ENCODE results near the gene COL5A1.

Gene COL5A1

GRCh38 chr9:134812343-134812673 lies 170.7 kb downstream of the COL5A1 start:
- no peak overlapping the region for H3K9ac ChIP-seq (ENCODE audit: low read depth in 1 of 2, low read length in 2 of 2)
- peaks cover 0 to 5% of the 10 kb centered on the region in 2 donors for H3K4me1 ChIP-seq (ENCODE audit: control insufficient read depth in 2 of 2, insufficient read depth in 2 of 2, low read length in 2 of 2)
- peaks cover 0 to 2% of the 10 kb centered on the region in 2 donors for H3K36me3 ChIP-seq (ENCODE audit: control insufficient read depth in 2 of 2, insufficient read depth in 2 of 2, low read length in 2 of 2)
- H3K4me3 ChIP-seq (ENCODE audit: low read length in 2 of 2): no peak overlapping the region
- H3K27me3 ChIP-seq (ENCODE audit: control insufficient read depth in 2 of 2, insufficient read depth in 2 of 2, low read length in 2 of 2): no peaks in the 10 kb centered on the region
- H3K27ac ChIP-seq (ENCODE audit: low read depth in 2 of 2, low read length in 2 of 2): no peak overlapping the region
- no peaks in the 10 kb centered on the region for H3K9me3 ChIP-seq (ENCODE audit: control insufficient read depth in 2 of 2, low read length in 2 of 2)

DNA sequence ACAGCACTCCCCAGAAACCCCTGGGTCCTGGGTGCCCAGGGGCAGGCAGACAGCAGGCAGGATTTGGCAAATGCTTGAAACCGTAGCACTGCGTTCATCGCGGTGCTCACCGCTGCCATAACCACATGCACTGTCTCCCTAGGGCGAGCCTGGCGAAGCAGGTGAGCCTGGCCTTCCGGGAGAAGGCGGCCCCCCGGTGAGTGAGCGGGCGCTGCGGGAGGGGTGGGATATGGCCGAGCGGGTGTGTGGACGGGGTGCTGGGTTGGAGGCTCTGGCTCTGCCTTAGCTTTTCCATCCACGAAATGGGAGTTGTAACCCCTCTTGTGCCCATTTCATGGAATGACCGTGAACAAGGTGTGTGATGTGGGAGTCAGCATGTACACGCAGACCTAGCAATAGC lies 172.2 kb downstream of the COL5A1 start:
- Histone ChIP-seq H3K36me3 (ENCODE audit: control insufficient read depth in 2 of 2, insufficient read depth in 2 of 2, low read length in 2 of 2) (peaks cover 0 to 2% of the 10 kb centered on the region in 2 donors), H3K27me3 (ENCODE audit: control insufficient read depth in 2 of 2, insufficient read depth in 2 of 2, low read length in 2 of 2) (no peaks in the 10 kb centered on the region), H3K9me3 (ENCODE audit: control insufficient read depth in 2 of 2, low read length in 2 of 2) (no peaks in the 10 kb centered on the region), H3K4me3 (ENCODE audit: low read length in 2 of 2) (no peak overlapping the region), H3K4me1 (ENCODE audit: control insufficient read depth in 2 of 2, insufficient read depth in 2 of 2, low read length in 2 of 2) (peaks cover 0 to 5% of the 10 kb centered on the region in 2 donors), H3K9ac (ENCODE audit: low read depth in 1 of 2, low read length in 2 of 2) (no peak overlapping the region), H3K27ac (ENCODE audit: low read depth in 2 of 2, low read length in 2 of 2) (no peak overlapping the region)

- H3K27me3 ChIP-seq (ENCODE audit: control insufficient read depth in 2 of 2, insufficient read depth in 2 of 2, low read length in 2 of 2): no peaks in the 10 kb centered on the region
- H3K4me3 ChIP-seq (ENCODE audit: low read length in 2 of 2): no peak overlapping the region
- peaks cover 0 to 5% of the 10 kb centered on the region in 2 donors for H3K4me1 ChIP-seq (ENCODE audit: control insufficient read depth in 2 of 2, insufficient read depth in 2 of 2, low read length in 2 of 2)
- no peaks in the 10 kb centered on the region for H3K9me3 ChIP-seq (ENCODE audit: control insufficient read depth in 2 of 2, low read length in 2 of 2)
- no peak overlapping the region for H3K9ac ChIP-seq (ENCODE audit: low read depth in 1 of 2, low read length in 2 of 2)
- no peak overlapping the region for H3K27ac ChIP-seq (ENCODE audit: low read depth in 2 of 2, low read length in 2 of 2)
- H3K36me3 ChIP-seq (ENCODE audit: control insufficient read depth in 2 of 2, insufficient read depth in 2 of 2, low read length in 2 of 2): peaks cover under 1 to 2% of the 10 kb centered on the region in 2 donors
Measured at GRCh38 chr9:134814598-134815215, 173.1 kb downstream of the COL5A1 start.

DNA sequence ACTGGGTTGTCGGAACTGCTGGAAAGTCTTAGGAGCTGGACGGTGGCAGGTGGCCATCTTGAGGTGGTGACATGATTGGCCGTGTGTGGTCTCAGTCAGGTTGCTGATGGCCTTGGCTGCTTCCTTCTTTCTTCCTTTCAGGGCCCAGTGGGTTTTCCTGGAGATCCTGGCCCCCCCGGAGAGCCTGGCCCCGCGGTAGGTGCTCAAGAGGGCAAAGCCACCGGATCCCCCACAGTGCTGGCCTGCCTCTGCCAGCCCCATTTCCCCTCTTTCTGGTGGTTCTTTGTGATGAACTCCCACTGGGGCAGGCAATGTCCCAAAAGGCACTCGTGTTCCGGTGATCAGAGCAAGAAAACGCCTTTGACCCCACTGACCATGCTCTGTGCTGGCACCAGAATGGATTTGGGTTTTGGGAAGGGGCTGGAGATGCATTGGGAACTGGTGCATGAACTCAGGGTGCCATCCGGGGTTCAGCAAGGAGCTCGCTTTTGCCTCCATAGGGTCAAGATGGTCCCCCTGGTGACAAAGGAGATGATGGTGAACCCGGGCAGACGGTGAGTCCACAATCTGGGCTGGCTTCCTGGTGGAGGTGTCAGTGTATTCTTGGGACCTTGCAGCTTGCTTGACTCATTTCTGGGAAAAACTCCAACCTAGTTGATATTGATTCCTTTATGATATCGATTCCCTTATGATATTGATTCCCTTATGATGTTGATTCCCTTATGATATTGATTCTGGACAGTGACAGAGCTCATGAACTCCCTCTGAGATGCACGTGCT lies 174.0 kb downstream of the COL5A1 start:
- Histone ChIP-seq H3K4me1 (ENCODE audit: control insufficient read depth in 2 of 2, insufficient read depth in 2 of 2, low read length in 2 of 2) (peaks cover 0 to 5% of the 10 kb centered on the region in 2 donors), H3K27ac (ENCODE audit: low read depth in 2 of 2, low read length in 2 of 2) (no peak overlapping the region), H3K4me3 (ENCODE audit: low read length in 2 of 2) (no peak overlapping the region), H3K9me3 (ENCODE audit: control insufficient read depth in 2 of 2, low read length in 2 of 2) (no peaks in the 10 kb centered on the region), H3K36me3 (ENCODE audit: control insufficient read depth in 2 of 2, insufficient read depth in 2 of 2, low read length in 2 of 2) (peaks cover 4 to 6% of the 10 kb centered on the region in 2 donors), H3K27me3 (ENCODE audit: control insufficient read depth in 2 of 2, insufficient read depth in 2 of 2, low read length in 2 of 2) (no peaks in the 10 kb centered on the region), H3K9ac (ENCODE audit: low read depth in 1 of 2, low read length in 2 of 2) (no peak overlapping the region)

GRCh38 chr9:134816264-134816663 lies 174.7 kb downstream of the COL5A1 start:
- H3K36me3 ChIP-seq (ENCODE audit: control insufficient read depth in 2 of 2, insufficient read depth in 2 of 2, low read length in 2 of 2): peaks cover 4 to 6% of the 10 kb centered on the region in 2 donors

GRCh38 chr9:134818000-134818568 lies 176.5 kb downstream of the COL5A1 start:
- Histone ChIP-seq H3K27ac (ENCODE audit: low read depth in 2 of 2, low read length in 2 of 2) (no peak overlapping the region), H3K27me3 (ENCODE audit: control insufficient read depth in 2 of 2, insufficient read depth in 2 of 2, low read length in 2 of 2) (no peaks in the 10 kb centered on the region), H3K36me3 (ENCODE audit: control insufficient read depth in 2 of 2, insufficient read depth in 2 of 2, low read length in 2 of 2) (peaks cover 4 to 6% of the 10 kb centered on the region in 2 donors), H3K9ac (ENCODE audit: low read depth in 1 of 2, low read length in 2 of 2) (no peak overlapping the region), H3K9me3 (ENCODE audit: control insufficient read depth in 2 of 2, low read length in 2 of 2) (no peaks in the 10 kb centered on the region), H3K4me1 (ENCODE audit: control insufficient read depth in 2 of 2, insufficient read depth in 2 of 2, low read length in 2 of 2) (no peaks in the 10 kb centered on the region), H3K4me3 (ENCODE audit: low read length in 2 of 2) (no peak overlapping the region)

More at GRCh38 chr9:134816264-134816663, 174.7 kb downstream of the COL5A1 start:
- H3K27ac ChIP-seq (ENCODE audit: low read depth in 2 of 2, low read length in 2 of 2): no peak overlapping the region
- H3K9me3 ChIP-seq (ENCODE audit: control insufficient read depth in 2 of 2, low read length in 2 of 2): no peaks in the 10 kb centered on the region
- no peak overlapping the region for H3K9ac ChIP-seq (ENCODE audit: low read depth in 1 of 2, low read length in 2 of 2)
- no peaks in the 10 kb centered on the region for H3K27me3 ChIP-seq (ENCODE audit: control insufficient read depth in 2 of 2, insufficient read depth in 2 of 2, low read length in 2 of 2)
- H3K4me3 ChIP-seq (ENCODE audit: low read length in 2 of 2): no peak overlapping the region
- peaks cover 0 to 5% of the 10 kb centered on the region in 2 donors for H3K4me1 ChIP-seq (ENCODE audit: control insufficient read depth in 2 of 2, insufficient read depth in 2 of 2, low read length in 2 of 2)

GRCh38 chr9:134818591-134818990 lies 177.0 kb downstream of the COL5A1 start:
- Histone ChIP-seq H3K4me1 (ENCODE audit: control insufficient read depth in 2 of 2, insufficient read depth in 2 of 2, low read length in 2 of 2) (no peaks in the 10 kb centered on the region), H3K36me3 (ENCODE audit: control insufficient read depth in 2 of 2, insufficient read depth in 2 of 2, low read length in 2 of 2) (peaks cover 4 to 9% of the 10 kb centered on the region in 2 donors), H3K9me3 (ENCODE audit: control insufficient read depth in 2 of 2, low read length in 2 of 2) (no peaks in the 10 kb centered on the region), H3K4me3 (ENCODE audit: low read length in 2 of 2) (no peak overlapping the region), H3K9ac (ENCODE audit: low read depth in 1 of 2, low read length in 2 of 2) (no peak overlapping the region), H3K27ac (ENCODE audit: low read depth in 2 of 2, low read length in 2 of 2) (no peak overlapping the region), H3K27me3 (ENCODE audit: control insufficient read depth in 2 of 2, insufficient read depth in 2 of 2, low read length in 2 of 2) (no peaks in the 10 kb centered on the region)

DNA sequence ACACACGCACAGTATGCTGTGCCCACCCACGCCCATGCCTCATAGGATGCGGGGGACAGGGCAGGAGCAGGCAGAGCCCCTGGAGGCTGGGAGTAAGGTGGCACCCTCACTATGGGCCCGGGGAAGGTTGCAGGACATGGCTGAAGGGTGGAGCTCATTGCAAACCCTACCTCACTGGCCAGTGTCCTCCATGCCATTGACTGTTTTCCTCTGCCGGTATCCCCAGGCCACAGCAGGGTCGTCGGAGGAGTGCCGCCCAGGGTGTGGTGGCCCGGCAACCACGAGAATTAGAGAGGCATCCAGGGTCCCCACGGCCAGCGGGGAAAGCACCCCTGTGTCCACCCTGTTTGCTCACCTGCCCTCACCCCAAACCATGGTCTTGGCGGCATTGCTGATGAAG lies 179.3 kb downstream of the COL5A1 start:
- Histone ChIP-seq H3K4me3 (ENCODE audit: low read length in 2 of 2) (no peak overlapping the region), H3K4me1 (ENCODE audit: control insufficient read depth in 2 of 2, insufficient read depth in 2 of 2, low read length in 2 of 2) (no peaks in the 10 kb centered on the region), H3K27me3 (ENCODE audit: control insufficient read depth in 2 of 2, insufficient read depth in 2 of 2, low read length in 2 of 2) (no peaks in the 10 kb centered on the region), H3K27ac (ENCODE audit: low read depth in 2 of 2, low read length in 2 of 2) (no peak overlapping the region), H3K9ac (ENCODE audit: low read depth in 1 of 2, low read length in 2 of 2) (no peak overlapping the region), H3K36me3 (ENCODE audit: control insufficient read depth in 2 of 2, insufficient read depth in 2 of 2, low read length in 2 of 2) (peaks cover 4 to 9% of the 10 kb centered on the region in 2 donors), H3K9me3 (ENCODE audit: control insufficient read depth in 2 of 2, low read length in 2 of 2) (no peaks in the 10 kb centered on the region)

DNA sequence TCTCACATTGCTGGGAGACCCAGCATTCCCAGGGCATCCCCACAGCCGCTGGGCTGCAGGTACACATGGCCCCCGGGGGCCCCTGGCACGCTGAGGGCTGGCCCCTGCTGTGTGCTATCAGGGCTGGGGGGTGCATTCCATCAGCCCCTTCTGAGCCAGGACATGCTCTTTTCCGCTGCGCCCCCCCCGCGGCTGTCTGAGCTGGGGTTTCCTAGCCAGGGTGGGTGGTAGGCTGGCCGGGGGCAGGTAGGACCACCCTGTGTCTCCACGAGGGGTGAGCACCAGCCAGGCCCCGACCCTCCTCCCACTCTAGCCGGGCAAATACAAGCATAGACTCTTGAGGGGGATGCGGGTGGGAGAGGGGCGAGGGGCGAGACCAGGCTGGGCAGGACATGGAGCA lies 180.9 kb downstream of the COL5A1 start:
- Histone ChIP-seq H3K27me3 (ENCODE audit: control insufficient read depth in 2 of 2, insufficient read depth in 2 of 2, low read length in 2 of 2) (no peaks in the 10 kb centered on the region), H3K9ac (ENCODE audit: low read depth in 1 of 2, low read length in 2 of 2) (no peak overlapping the region), H3K36me3 (ENCODE audit: control insufficient read depth in 2 of 2, insufficient read depth in 2 of 2, low read length in 2 of 2) (peaks cover 4 to 7% of the 10 kb centered on the region in 2 donors), H3K4me3 (ENCODE audit: low read length in 2 of 2) (no peak overlapping the region), H3K4me1 (ENCODE audit: control insufficient read depth in 2 of 2, insufficient read depth in 2 of 2, low read length in 2 of 2) (no peaks in the 10 kb centered on the region), H3K27ac (ENCODE audit: low read depth in 2 of 2, low read length in 2 of 2) (no peak overlapping the region), H3K9me3 (ENCODE audit: control insufficient read depth in 2 of 2, low read length in 2 of 2) (no peaks in the 10 kb centered on the region)

- H3K4me1 ChIP-seq (ENCODE audit: control insufficient read depth in 2 of 2, insufficient read depth in 2 of 2, low read length in 2 of 2): no peaks in the 10 kb centered on the region
- peaks cover 4 to 8% of the 10 kb centered on the region in 2 donors for H3K36me3 ChIP-seq (ENCODE audit: control insufficient read depth in 2 of 2, insufficient read depth in 2 of 2, low read length in 2 of 2)
- H3K9me3 ChIP-seq (ENCODE audit: control insufficient read depth in 2 of 2, low read length in 2 of 2): no peaks in the 10 kb centered on the region
- no peaks in the 10 kb centered on the region for H3K27me3 ChIP-seq (ENCODE audit: control insufficient read depth in 2 of 2, insufficient read depth in 2 of 2, low read length in 2 of 2)
- H3K27ac ChIP-seq (ENCODE audit: low read depth in 2 of 2, low read length in 2 of 2): no peak overlapping the region
- H3K4me3 ChIP-seq (ENCODE audit: low read length in 2 of 2): no peak overlapping the region
- H3K9ac ChIP-seq (ENCODE audit: low read depth in 1 of 2, low read length in 2 of 2): no peak overlapping the region
Measured at GRCh38 chr9:134823623-134824022, 182.0 kb downstream of the COL5A1 start.

Data from mucosa of rectum (tissue), 2 donors.